Tibial artery (tissue), 4 donors: ENCODE data around the gene TMTC1.
A peak's percentile ranks its signal among the peaks of the same experiment; 100 is the strongest.

Experiments
- DNase-seq, 2 donors: peaks; one replicate each; pipeline ENCODE4 v3.0.0-alpha.2; 2019
- H3K27ac ChIP-seq, 2 donors: fragments of 200-600 bp; sonication (generic) in 1 of 2; 1 replicate in 1 of 2; 2 replicates in 1 of 2; pipeline ENCODE4 v1.5.1; 2018 to 2019; ENCODE audit warnings: mild to moderate bottlenecking in 1 of 2
- H3K27me3 ChIP-seq, 2 donors: fragments of 200-600 bp; sonication (generic) in 1 of 2; one replicate each; pipeline versions ENCODE4 v1.5.1 to v1.6.0; 2016 to 2019
- H3K36me3 ChIP-seq, 3 donors: fragments of 200-600 bp; sonication (generic) in 2 of 3; one replicate each; pipeline ENCODE4 v1.5.1; 2016 to 2019; ENCODE audit warnings: mild to moderate bottlenecking in 2 of 3
- H3K4me1 ChIP-seq, 4 donors: fragments of 200-600 bp; sonication (generic) in 2 of 4; 1 replicate in 3 of 4; 2 replicates in 1 of 4; pipeline ENCODE4 v1.5.1; 2016 to 2019
- H3K4me3 ChIP-seq, 2 donors: fragments of 200-600 bp; sonication (generic) in 1 of 2; 1 replicate in 1 of 2; 2 replicates in 1 of 2; pipeline ENCODE4 v1.5.1; 2018 to 2019; ENCODE audit warnings: mild to moderate bottlenecking in 2 of 2
- H3K9me3 ChIP-seq, 3 donors: fragments of 200-600 bp; sonication (generic) in 1 of 3; one replicate each; pipeline ENCODE4 v1.5.1; 2016 to 2019
- CTCF ChIP-seq, 2 experiments: fragments of 200-600 bp in 1 of 2; fragments of 450-650 bp in 1 of 2; IDR thresholded peaks; one replicate each; pipeline ENCODE4 v1.5.1; 2017 to 2019; ENCODE audit warnings: antibody characterized with exemption in 2 of 2, mild to moderate bottlenecking in 1 of 2, moderate library complexity in 1 of 2
- intact Hi-C: fragments of 100-400 bp; cut with DNase I; formaldehyde crosslinking; loops from one replicate; pipeline ENCODE4 v1.15.0; 2023; ENCODE audit warnings: low total_unique reads

The TMTC1 gene

GRCh38 chr12:29690728-29691127, 93.0 kb downstream of the TMTC1 start:
- no peak for TF ChIP-seq CTCF (IDR thresholded peaks at IDR 0.05)
- no peak overlapping the region for H3K4me3 ChIP-seq
- no peaks in the 10 kb centered on the region for H3K36me3 ChIP-seq
- H3K9me3 ChIP-seq: no peaks in the 10 kb centered on the region
- no peak overlapping the region for H3K27ac ChIP-seq
- H3K4me1 ChIP-seq: peaks cover 0 to 19% (median 8%) of the 10 kb centered on the region in 4 donors
- no peak for DNase-seq
- intact Hi-C loops: no loop called here
- no peaks in the 10 kb centered on the region for H3K27me3 ChIP-seq

DNA sequence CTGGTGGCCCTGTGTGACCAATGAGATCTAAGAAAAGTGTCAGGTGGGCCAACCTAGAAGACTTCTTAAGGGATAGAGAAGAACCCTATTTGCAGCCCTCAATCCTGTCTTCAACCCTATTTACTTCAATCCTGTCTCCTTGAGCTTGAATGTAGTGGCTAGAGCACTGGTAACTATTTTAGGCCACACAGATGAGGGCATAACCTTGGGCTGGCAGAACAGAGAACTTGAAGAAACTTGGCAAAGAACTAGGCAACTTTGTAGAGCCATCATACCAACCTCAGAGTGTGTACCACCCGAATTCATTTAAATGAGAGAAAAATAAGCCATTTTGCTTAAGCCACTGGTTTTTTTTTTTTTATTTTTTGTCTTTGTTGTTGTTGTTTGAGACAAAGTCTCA, 94.8 kb downstream of the TMTC1 start:
- H3K4me1 ChIP-seq: peaks cover 0 to 35% (median 11%) of the 10 kb centered on the region in 4 donors
- no peak for DNase-seq
- intact Hi-C loops: no loop called here
- peak overlapping the region; percentile 0 to 16 for H3K27ac ChIP-seq
- no peaks in the 10 kb centered on the region for H3K36me3 ChIP-seq
- H3K9me3 ChIP-seq: no peaks in the 10 kb centered on the region
- H3K27me3 ChIP-seq: no peaks in the 10 kb centered on the region
- TF ChIP-seq CTCF (IDR thresholded peaks at IDR 0.05): no peak
- H3K4me3 ChIP-seq: no peak overlapping the region

- TF ChIP-seq CTCF (IDR thresholded peaks at IDR 0.05): no peak
- no peaks in the 10 kb centered on the region for H3K9me3 ChIP-seq
- H3K36me3 ChIP-seq: no peaks in the 10 kb centered on the region
- no peak overlapping the region for H3K27ac ChIP-seq
- no peak for DNase-seq
- intact Hi-C loops: no loop called here
- no peaks in the 10 kb centered on the region for H3K27me3 ChIP-seq
- peaks cover 0 to 43% (median 4%) of the 10 kb centered on the region in 4 donors for H3K4me1 ChIP-seq
- H3K4me3 ChIP-seq: no peak overlapping the region
Measured at GRCh38 chr12:29682088-29682487, 101.7 kb downstream of the TMTC1 start.

GRCh38 chr12:29681370-29681769, 102.4 kb downstream of the TMTC1 start:
- intact Hi-C loops: no loop called here
- no peaks in the 10 kb centered on the region for H3K36me3 ChIP-seq
- H3K9me3 ChIP-seq: no peaks in the 10 kb centered on the region
- H3K4me3 ChIP-seq: no peak overlapping the region
- no peak overlapping the region for H3K27ac ChIP-seq
- no peaks in the 10 kb centered on the region for H3K27me3 ChIP-seq
- no peak for DNase-seq
- TF ChIP-seq CTCF (IDR thresholded peaks at IDR 0.05): no peak
- H3K4me1 ChIP-seq: peaks cover 0 to 49% (median 10%) of the 10 kb centered on the region in 4 donors

DNA sequence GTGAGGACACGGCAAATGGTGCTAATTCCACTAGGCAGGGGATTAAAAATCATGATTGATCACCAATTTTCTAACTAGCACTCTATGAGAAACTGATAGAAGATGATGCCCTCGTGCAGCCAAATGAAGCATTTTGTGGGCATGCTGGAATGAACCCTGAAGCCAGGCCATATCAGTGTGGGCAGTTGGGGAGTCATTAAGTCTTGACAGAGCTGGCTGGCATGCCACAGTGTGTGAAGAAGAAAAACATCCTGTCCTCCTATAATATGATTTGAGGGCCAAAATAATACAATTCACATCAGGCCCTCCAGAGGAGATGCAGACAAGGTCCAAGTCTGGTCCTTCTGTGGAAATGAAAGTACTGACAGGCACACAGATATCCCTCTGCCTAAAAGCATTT, 107.1 kb downstream of the TMTC1 start:
- H3K4me3 ChIP-seq: no peak overlapping the region
- intact Hi-C loops: no loop called here
- no peaks in the 10 kb centered on the region for H3K27me3 ChIP-seq
- no peak overlapping the region for H3K27ac ChIP-seq
- H3K4me1 ChIP-seq: peaks cover 0 to 55% (median 14%) of the 10 kb centered on the region in 4 donors
- no peak for DNase-seq
- no peaks in the 10 kb centered on the region for H3K36me3 ChIP-seq
- no peak for TF ChIP-seq CTCF (IDR thresholded peaks at IDR 0.05)
- no peaks in the 10 kb centered on the region for H3K9me3 ChIP-seq

DNA sequence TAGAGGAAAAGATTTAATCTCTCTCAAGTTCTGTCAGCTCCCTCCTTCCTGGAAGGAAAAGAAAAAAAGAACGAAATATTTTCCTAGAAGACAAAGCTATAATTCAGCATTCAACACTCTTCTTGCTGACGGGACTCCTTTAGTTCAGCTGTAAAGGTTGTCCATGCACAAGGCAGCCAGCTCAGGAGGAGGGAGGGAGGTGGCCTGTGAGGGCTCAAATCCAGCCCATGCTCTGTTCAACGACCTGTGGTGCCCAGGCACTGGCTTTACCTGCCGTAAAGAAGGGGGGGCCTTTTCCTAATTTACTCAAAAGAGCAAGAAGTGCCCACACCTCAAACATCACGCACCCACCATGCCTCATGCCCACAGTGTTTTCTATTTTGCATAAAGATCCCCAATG, 109.3 kb downstream of the TMTC1 start:
- H3K36me3 ChIP-seq: no peaks in the 10 kb centered on the region
- H3K4me3 ChIP-seq: no peak overlapping the region
- no peak overlapping the region for H3K27ac ChIP-seq
- intact Hi-C loops: no loop called here
- no peaks in the 10 kb centered on the region for H3K9me3 ChIP-seq
- no peak for TF ChIP-seq CTCF (IDR thresholded peaks at IDR 0.05)
- H3K27me3 ChIP-seq: no peaks in the 10 kb centered on the region
- no peak for DNase-seq
- peaks cover 0 to 55% (median 14%) of the 10 kb centered on the region in 4 donors for H3K4me1 ChIP-seq
